ENCODE data around the gene PDE8B. TPM values are rescaled to one million over a fixed set of nuclear protein-coding genes. Genes with fewer than 3 reads are reported as not detected.

The PDE8B gene
- total and polyA plus RNA-seq, 12 donors, result 0.27 to 5.6 (median 1.4) TPM

DNA sequence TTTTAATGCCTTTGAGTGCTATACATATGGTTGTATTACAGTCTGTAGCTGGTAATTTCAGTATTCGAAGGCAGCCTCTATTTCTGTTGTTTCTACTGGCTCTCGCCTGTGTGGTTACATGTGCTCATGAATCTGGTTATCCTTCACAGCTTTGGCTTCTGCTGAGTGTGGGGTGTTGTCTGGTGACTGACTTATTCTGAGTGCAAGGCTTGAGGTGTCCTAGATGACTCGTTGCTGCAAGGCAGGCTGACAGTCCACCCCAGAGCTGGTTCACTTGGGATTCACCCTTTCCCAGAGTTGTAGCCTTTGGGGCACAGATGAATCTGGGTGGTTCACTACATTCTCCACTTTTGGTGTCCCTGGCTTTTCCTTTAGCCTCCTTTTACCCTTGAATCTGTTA is 41.4 kb downstream of the PDE8B start:
- no peak for DNase-seq
- TF ChIP-seq CTCF (IDR thresholded peaks at IDR 0.05), result no peak
- H3K4me3 ChIP-seq, result no peak overlapping the region
- 69 to 79% methylated on average over 3 of the region's 3 CpGs for WGBS, 2 donors
- intact Hi-C loops (cut with DNase I), result no loop called here
- ATAC-seq, result no peak
- no peaks in the 10 kb centered on the region for H3K9me3 ChIP-seq
- H3K27ac ChIP-seq, result no peak overlapping the region
- H3K27me3 ChIP-seq, result peaks cover 0 to 8% (median 0%) of the 10 kb centered on the region in 7 donors
- no peaks in the 10 kb centered on the region for H3K4me1 ChIP-seq
- no peaks in the 10 kb centered on the region for H3K36me3 ChIP-seq

GRCh38 chr5:77255617-77256016 is 45.1 kb downstream of the PDE8B start:
- TF ChIP-seq CTCF (IDR thresholded peaks at IDR 0.05), result no peak
- Histone ChIP-seq H3K27ac (no peak overlapping the region), H3K27me3 (peaks cover 0 to 8% (median 0%) of the 10 kb centered on the region in 7 donors), H3K4me3 (no peak overlapping the region), H3K9me3 (peaks cover 0 to 3% (median 0%) of the 10 kb centered on the region in 11 donors), H3K36me3 (no peaks in the 10 kb centered on the region), H3K4me1 (no peaks in the 10 kb centered on the region)
- WGBS, 2 donors, result 73 to 75% methylated on average over 6 of the region's 6 CpGs
- no peak for ATAC-seq
- DNase-seq, result no peak
- intact Hi-C loops (cut with DNase I), result no loop called here

- TF ChIP-seq CTCF (IDR thresholded peaks at IDR 0.05), result no peak
- 96 to 98% methylated on average over 1 of the region's 1 CpG for WGBS, 2 donors
- intact Hi-C loops (cut with DNase I), result no loop called here
These were observed 45.9 kb downstream of the PDE8B start for GRCh38 chr5:77256406-77256805.

DNA sequence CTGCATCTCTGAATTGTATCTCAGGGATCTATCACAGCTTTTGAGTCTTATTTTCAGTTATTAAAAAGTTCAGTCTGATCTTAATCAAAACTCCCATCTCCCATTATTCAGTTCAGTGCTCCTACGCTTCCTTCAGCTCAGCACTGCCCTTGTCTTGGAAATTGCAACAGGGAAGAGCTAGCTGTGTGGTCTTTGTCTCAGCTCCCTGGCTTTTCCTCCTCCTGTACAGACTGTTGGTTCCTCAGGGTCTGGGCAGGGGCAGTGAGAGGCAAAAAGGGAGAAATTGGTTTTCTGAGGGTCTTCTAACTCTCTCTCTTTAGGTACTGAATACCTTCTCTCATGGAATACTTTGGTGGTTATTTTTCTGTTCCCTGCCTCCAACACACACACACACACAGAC is 48.2 kb downstream of the PDE8B start:
- Histone ChIP-seq H3K27ac (no peak overlapping the region), H3K27me3 (peaks cover 0 to 8% (median 0%) of the 10 kb centered on the region in 7 donors), H3K36me3 (no peaks in the 10 kb centered on the region), H3K4me3 (no peak overlapping the region), H3K4me1 (no peaks in the 10 kb centered on the region), H3K9me3 (peaks cover 0 to 3% (median 0%) of the 10 kb centered on the region in 11 donors)
- WGBS, 2 donors, result 87 to 96% methylated on average over 1 of the region's 1 CpG
- DNase-seq (no peak), ATAC-seq (no peak)
- no peak for TF ChIP-seq CTCF (IDR thresholded peaks at IDR 0.05)
- intact Hi-C loops (cut with DNase I), result no loop called here

More at GRCh38 chr5:77256406-77256805, 45.9 kb downstream of the PDE8B start:
- H3K36me3 ChIP-seq, result no peaks in the 10 kb centered on the region
- no peak overlapping the region for H3K4me3 ChIP-seq
- H3K9me3 ChIP-seq, result peaks cover 0 to 3% (median 0%) of the 10 kb centered on the region in 11 donors
- DNase-seq, result no peak
- no peak for ATAC-seq
- no peaks in the 10 kb centered on the region for H3K4me1 ChIP-seq
- no peak overlapping the region for H3K27ac ChIP-seq
- H3K27me3 ChIP-seq, result peaks cover 0 to 8% (median 0%) of the 10 kb centered on the region in 7 donors

Data from heart right ventricle (tissue), 16 donors.